A549 (cell line): ENCODE results near the gene RANBP17. TPM values are rescaled to one million over a fixed set of nuclear protein-coding genes. Genes with fewer than 3 reads are reported as not detected.
A peak's percentile ranks its signal among the peaks of the same experiment; 100 is the strongest.

Experiments used
- ATAC-seq, 2 experiments: fragments of 200-7000 bp in 1 of 2; fragments of >200 bp in 1 of 2; cut with Nextera tagmentation in 1 of 2; cut with Tn5 transposase in 1 of 2; 3 replicates each; pipeline versions ENCODE4 v1.8.0 to v1.9.1; 2018 to 2020; ENCODE audit warnings: mild to moderate bottlenecking in 1 of 2, moderate library complexity in 1 of 2
- CTCF ChIA-PET: fragments of 300-600 bp; sonication (Branson Sonifier 250); formaldehyde crosslinking; extraction: SDS; loops from one replicate; lab custom pipeline; 2021; ENCODE audit warnings: antibody characterized with exemption, inconsistent platforms; lab: Yijun Ruan, JAX
- POLR2A ChIA-PET: fragments of 350-600 bp; formaldehyde crosslinking; extraction: SDS; loops from one replicate; lab custom pipeline; 2021; ENCODE audit warnings: antibody characterized with exemption, inconsistent platforms; lab: Yijun Ruan, JAX
- DNase-seq, 2 experiments: peaks; one replicate each; pipeline versions ENCODE4 v3.0.0 to v3.0.0-alpha.2; 2011 to 2016; ENCODE audit warnings: low read depth in 1 of 2, low spot score in 1 of 2
- FAIRE-seq: peaks from 2 replicates; lab custom pipeline; 2011; peaks lifted over from hg19 to GRCh38; lab: Jason Lieb, UNC
- H3K27ac ChIP-seq, 2 experiments: fragments of >200 bp; sonication (Bioruptor Twin); formaldehyde crosslinking; 3 replicates each; pipeline ENCODE4 v1.5.1; 2016 to 2017
- H3K4me1 ChIP-seq: fragments of >200 bp; sonication (Bioruptor Twin); formaldehyde crosslinking; 3 replicates; pipeline ENCODE4 v1.6.1; 2016
- H3K4me2 ChIP-seq: fragments of >200 bp; sonication (Bioruptor Twin); formaldehyde crosslinking; 3 replicates; pipeline ENCODE4 v1.6.1; 2016
- H3K4me3 ChIP-seq: fragments of >200 bp; sonication (Bioruptor Twin); formaldehyde crosslinking; 3 replicates; pipeline ENCODE4 v1.5.1; 2016
- H3K9me3 ChIP-seq: fragments of >200 bp; sonication (Bioruptor Twin); formaldehyde crosslinking; 3 replicates; pipeline ENCODE4 v1.6.1; 2016
- CBX2 ChIP-seq: fragments of 200-600 bp; sonication (generic); IDR thresholded peaks from 2 replicates; pipeline ENCODE4 v1.6.1; 2016; ENCODE audit warnings: low read depth, mild to moderate bottlenecking, borderline replicate concordance
- CEBPB ChIP-seq, 2 experiments: fragments of >200 bp in 1 of 2; sonication (Bioruptor Twin) in 1 of 2; formaldehyde crosslinking in 1 of 2; IDR thresholded peaks; 2 replicates each; pipeline ENCODE4 v1.6.1; 2012 to 2016
- E2F6 ChIP-seq: IDR thresholded peaks from 2 replicates; pipeline ENCODE4 v1.6.1; 2012; ENCODE audit warnings: low read depth, borderline replicate concordance
- EP300 ChIP-seq, 2 experiments: fragments of >200 bp; sonication (Bioruptor Twin); formaldehyde crosslinking; IDR thresholded peaks; 2 replicates in 1 of 2; 3 replicates in 1 of 2; pipeline ENCODE4 v1.6.1; 2016 to 2017
- ESRRA ChIP-seq: fragments of 150-350 bp; IDR thresholded peaks from 2 replicates; pipeline ENCODE4 v1.6.1; 2014; ENCODE audit warnings: mild to moderate bottlenecking, low read length, borderline replicate concordance
- FOSB ChIP-seq: fragments of 250-450 bp; sonication (Bioruptor Pico); IDR thresholded peaks from 2 replicates; pipeline ENCODE4 v1.5.0; 2020; ENCODE audit warnings: mild to moderate bottlenecking, moderate library complexity
- JUN ChIP-seq, 2 experiments: fragments of >200 bp; sonication (Bioruptor Twin); formaldehyde crosslinking; IDR thresholded peaks; 2 replicates in 1 of 2; 3 replicates in 1 of 2; pipeline ENCODE4 v1.6.1; 2016 to 2017
- NFE2L2 ChIP-seq: fragments of 150-350 bp; conservative IDR thresholded peaks from 2 replicates; pipeline ENCODE4 v1.6.1; 2014; ENCODE audit warnings: low read length
- NPAS2 ChIP-seq: fragments of 250-450 bp; sonication (Bioruptor Pico); IDR thresholded peaks from 2 replicates; pipeline ENCODE4 v1.8.0; 2022; ENCODE audit warnings: mild to moderate bottlenecking, moderate library complexity, borderline replicate concordance
- PBX3 ChIP-seq: IDR thresholded peaks from 2 replicates; pipeline ENCODE4 v1.6.1; 2012
- PHF8 ChIP-seq: fragments of 200-600 bp; sonication (generic); IDR thresholded peaks from 2 replicates; pipeline ENCODE4 v1.6.1; 2016; ENCODE audit warnings: low read depth, mild to moderate bottlenecking, antibody characterized with exemption, moderate library complexity, borderline replicate concordance
- POLR2A ChIP-seq: IDR thresholded peaks from 2 replicates; pipeline ENCODE4 v1.6.1; 2012; ENCODE audit warnings: mild to moderate bottlenecking, low read length
- RARB ChIP-seq: fragments of 250-450 bp; sonication (Bioruptor Pico); IDR thresholded peaks from 2 replicates; pipeline ENCODE4 v1.8.0; 2021; ENCODE audit warnings: mild to moderate bottlenecking, moderate library complexity
- TP53 ChIP-seq: fragments of 250-450 bp; sonication (Bioruptor Pico); IDR thresholded peaks from 2 replicates; pipeline ENCODE4 v1.5.0; 2021; ENCODE audit warnings: mild to moderate bottlenecking, moderate library complexity
- ZNF302 ChIP-seq: fragments of 250-450 bp; sonication (Bioruptor Pico); IDR thresholded peaks from 2 replicates; pipeline ENCODE4 v1.9.0; 2021; ENCODE audit warnings: inconsistent platforms, mild to moderate bottlenecking, moderate library complexity
- WGBS: methylation state at CpG from one replicate; pipeline ENCODE4 v1.1.6; 2017; ENCODE audit errors: missing lambda C conversion rate; 5-methylcytosine and 5-hydroxymethylcytosine counted together
- polyA minus RNA-seq: library from RNA; depleted of rRNA, polyadenylated mRNA; stranded (reverse); fragments of >200 nt; gene quantifications from 2 replicates; pipeline ENCODE4 v1.2.3, GENCODE V29; 2011; rRNA and poly(A)+ RNA removed
- polyA plus RNA-seq, 4 experiments: library from polyadenylated mRNA; depleted of rRNA in 3 of 4; stranded (reverse); fragments of >200 nt; fragmentation: RNase III in 1 of 4; extraction: RNeasy Plus Mini Kit Qiagen cat#74134 plus additional on column Dnase treatment in 1 of 4; gene quantifications; 2 replicates in 3 of 4; 3 replicates in 1 of 4; pipeline ENCODE4 v1.2.3, GENCODE V29; 2011 to 2017
- TF ChIP-seq, protein P1 (sequence below): IDR thresholded peaks from 2 replicates; pipeline ENCODE4 v1.6.1; 2012
- TF ChIP-seq, protein P2 (sequence below): fragments of >200 bp; sonication (Bioruptor Twin); formaldehyde crosslinking; IDR thresholded peaks from 3 replicates; pipeline ENCODE4 v1.5.1; 2016

Gene RANBP17
- polyA plus RNA-seq (2011; rRNA removed) (9.2 and 11.4 TPM in 2 replicates), polyA plus RNA-seq (2017; fragmentation: RNase III; extraction: RNeasy Plus Mini Kit Qiagen cat#74134 plus additional on column Dnase treatment) (3.0 to 3.4 TPM (median 3.4 TPM) in 3 replicates), polyA minus RNA-seq (19.0 and 24.1 TPM in 2 replicates)
- polyA plus RNA-seq (2012; cell fraction: cytosol; rRNA removed) = 2.6 and 2.8 TPM in 2 replicates
- polyA plus RNA-seq (2012; cell fraction: nucleus; rRNA removed) = 6.3 and 7.3 TPM in 2 replicates

DNA sequence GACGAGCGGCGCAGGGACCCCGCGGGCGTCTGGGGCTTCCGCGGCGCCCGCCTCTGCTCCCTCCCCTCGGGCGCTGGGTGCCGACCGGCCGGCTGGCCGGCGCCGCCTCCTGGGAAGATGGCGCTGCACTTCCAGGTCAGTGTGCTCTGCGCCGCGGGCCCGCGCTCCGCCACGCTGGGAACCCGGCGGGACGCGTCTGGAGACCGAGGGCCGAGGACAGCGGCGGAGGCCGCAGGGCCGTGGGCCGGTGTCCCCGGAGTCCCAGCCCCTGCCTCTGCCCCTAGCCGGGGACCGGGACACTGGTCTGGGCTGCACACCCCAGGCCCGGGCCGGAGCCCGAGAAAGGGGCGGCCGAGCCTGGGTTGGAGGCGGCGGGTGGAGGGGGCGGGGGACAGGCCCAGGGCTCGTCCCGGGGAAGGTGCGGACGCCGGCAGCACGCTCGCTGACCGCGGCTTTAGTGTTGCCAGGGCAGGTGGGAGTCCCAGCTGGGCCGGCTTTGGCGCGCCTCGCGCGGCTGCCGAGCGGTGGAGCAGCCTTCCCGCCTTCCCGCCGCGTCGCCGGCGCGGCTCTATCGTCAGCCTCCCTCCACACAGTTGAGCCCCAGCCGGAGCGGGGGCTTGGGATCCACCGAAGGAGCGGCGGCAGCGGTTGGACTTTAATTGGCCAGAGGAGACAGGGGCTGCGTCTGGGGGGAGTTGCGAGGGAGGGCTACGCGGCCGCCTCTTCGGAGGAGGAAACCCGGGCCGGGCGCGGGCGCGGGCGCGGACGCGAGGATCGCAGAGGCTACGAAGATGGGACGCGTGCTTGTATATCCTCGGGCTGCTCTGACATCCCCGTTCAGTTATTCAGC is at the start of gene RANBP17:
Gene RANBP17 (plus strand): TSS at position 102 of the 850 bp plus-strand sequence.
- ChIA-PET CTCF (no interaction called here), POLR2A (no interaction called here)
- Histone ChIP-seq H3K9me3 (peaks cover 30% of the 10 kb centered on the region), H3K4me3 (peak within 1 kb of the TSS; percentile 95), H3K4me2 (peak within 1 kb of the TSS; percentile 96), H3K4me1 (peaks cover 9% of the 10 kb centered on the region), H3K27ac (peak within 1 kb of the TSS; percentile 88 to 99)
- no peak for FAIRE-seq
- 1% methylated on average over 16 of the region's 102 CpGs for WGBS
- DNase-seq = peak; percentile 71 to 75
- TF ChIP-seq, protein P1, sequence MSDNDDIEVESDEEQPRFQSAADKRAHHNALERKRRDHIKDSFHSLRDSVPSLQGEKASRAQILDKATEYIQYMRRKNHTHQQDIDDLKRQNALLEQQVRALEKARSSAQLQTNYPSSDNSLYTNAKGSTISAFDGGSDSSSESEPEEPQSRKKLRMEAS = peak; percentile 88
- TF ChIP-seq PHF8 (peak; percentile 95), FOSB (CRISPR knock-in tag) (no peak), JUN (IDR thresholded peaks at IDR 0.05) (peak; percentile 38 to 75; a peak in 3 of 5 replicates), CEBPB (IDR thresholded peaks at IDR 0.05) (no peak), ZNF302 (no peak), PBX3 (no peak), ESRRA (no peak), E2F6 (peak; percentile 96), NPAS2 (CRISPR knock-in tag) (no peak), TP53 (CRISPR knock-in tag) (no peak), POLR2A (peak; percentile 67)
- TF ChIP-seq, protein P2, sequence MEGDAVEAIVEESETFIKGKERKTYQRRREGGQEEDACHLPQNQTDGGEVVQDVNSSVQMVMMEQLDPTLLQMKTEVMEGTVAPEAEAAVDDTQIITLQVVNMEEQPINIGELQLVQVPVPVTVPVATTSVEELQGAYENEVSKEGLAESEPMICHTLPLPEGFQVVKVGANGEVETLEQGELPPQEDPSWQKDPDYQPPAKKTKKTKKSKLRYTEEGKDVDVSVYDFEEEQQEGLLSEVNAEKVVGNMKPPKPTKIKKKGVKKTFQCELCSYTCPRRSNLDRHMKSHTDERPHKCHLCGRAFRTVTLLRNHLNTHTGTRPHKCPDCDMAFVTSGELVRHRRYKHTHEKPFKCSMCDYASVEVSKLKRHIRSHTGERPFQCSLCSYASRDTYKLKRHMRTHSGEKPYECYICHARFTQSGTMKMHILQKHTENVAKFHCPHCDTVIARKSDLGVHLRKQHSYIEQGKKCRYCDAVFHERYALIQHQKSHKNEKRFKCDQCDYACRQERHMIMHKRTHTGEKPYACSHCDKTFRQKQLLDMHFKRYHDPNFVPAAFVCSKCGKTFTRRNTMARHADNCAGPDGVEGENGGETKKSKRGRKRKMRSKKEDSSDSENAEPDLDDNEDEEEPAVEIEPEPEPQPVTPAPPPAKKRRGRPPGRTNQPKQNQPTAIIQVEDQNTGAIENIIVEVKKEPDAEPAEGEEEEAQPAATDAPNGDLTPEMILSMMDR = no peak
- peak; percentile 89 to 96 for ATAC-seq

- CTCF ChIA-PET = interaction anchor here (1.0 to 1.4 kb wide), 4 partner anchors 511 to 529 kb away, joined by 3 to 6 read pairs (median 4); no protein-coding TSS in a partner anchor
- FAIRE-seq = no peak
Observed at GRCh38 chr5:170813231-170813630, 48.6 kb upstream of the RANBP17 start.

More at GRCh38 chr5:170813231-170813630, 48.6 kb upstream of the RANBP17 start:
- H3K27ac ChIP-seq = no peak overlapping the region
- H3K4me2 ChIP-seq = no peak overlapping the region
- TF ChIP-seq E2F6 (no peak), JUN (IDR thresholded peaks at IDR 0.05) (no peak), EP300 (IDR thresholded peaks at IDR 0.05) (no peak), RARB (CRISPR knock-in tag) (no peak), CBX2 (no peak), NFE2L2 (no peak)
- H3K9me3 ChIP-seq = no peaks in the 10 kb centered on the region
- no peaks in the 10 kb centered on the region for H3K4me1 ChIP-seq
- H3K4me3 ChIP-seq = no peak overlapping the region
- POLR2A ChIA-PET = no interaction called here
- ATAC-seq (no peak), DNase-seq (no peak)
- WGBS = 62% methylated on average over 5 of the region's 5 CpGs
